Activated T-cell treated with anti-CD3 and anti-CD28 coated beads for 4 hours (primary cell): Measurements from ENCODE around the gene CASKIN2.

ENCODE experiments used
- DNase-seq: peaks from one replicate; pipeline ENCODE4 v3.0.0-alpha.2; 2020

The CASKIN2 gene

DNA sequence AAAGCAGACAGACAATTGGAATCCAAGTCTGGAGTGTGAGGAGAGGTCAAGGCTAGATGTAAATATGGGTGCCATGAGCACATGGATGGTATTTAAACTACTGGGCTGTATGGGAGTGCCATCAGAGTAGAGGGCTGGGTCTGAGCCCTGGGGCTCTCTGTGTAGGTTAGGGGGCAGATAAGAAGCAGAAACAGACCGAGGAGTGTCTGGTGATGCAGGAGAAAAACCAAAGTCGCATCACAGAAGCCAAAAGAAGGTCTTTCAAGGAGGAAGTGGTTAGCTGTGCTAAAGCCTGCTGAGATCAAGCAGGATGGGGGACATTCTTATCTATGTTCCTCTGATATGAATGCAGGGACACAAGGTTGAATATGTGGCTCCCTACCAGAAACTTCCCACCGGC, 2.9 kb upstream of the CASKIN2 start:
- no peak for DNase-seq

DNA sequence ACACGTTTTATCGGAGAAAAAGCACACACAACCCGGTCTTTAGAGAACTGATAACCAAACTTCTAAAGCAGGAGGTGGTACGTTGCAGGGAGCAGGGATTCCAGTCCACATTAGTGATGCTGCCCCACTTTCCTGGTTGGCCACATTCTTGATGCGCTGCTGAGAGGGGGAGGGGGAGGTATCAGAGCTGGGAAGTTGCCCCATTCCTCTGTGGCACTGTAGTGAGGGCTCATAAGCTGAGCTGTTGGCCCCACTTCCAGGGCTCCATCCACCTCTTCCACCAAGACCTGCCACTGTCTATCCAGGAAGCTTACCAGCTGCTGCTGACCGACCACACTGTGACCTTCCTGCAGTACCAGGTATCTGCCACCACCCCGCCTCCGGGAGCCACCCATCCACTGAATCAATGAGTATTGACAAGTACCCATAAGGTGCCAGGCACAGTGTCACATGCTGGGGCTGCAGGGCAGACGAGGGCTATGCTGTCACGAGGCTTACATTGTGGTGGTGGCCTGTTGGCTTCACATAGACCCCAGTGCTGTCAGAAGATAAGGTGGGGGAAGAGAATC, 2.0 kb upstream of the CASKIN2 start:
- DNase-seq = no peak

DNA sequence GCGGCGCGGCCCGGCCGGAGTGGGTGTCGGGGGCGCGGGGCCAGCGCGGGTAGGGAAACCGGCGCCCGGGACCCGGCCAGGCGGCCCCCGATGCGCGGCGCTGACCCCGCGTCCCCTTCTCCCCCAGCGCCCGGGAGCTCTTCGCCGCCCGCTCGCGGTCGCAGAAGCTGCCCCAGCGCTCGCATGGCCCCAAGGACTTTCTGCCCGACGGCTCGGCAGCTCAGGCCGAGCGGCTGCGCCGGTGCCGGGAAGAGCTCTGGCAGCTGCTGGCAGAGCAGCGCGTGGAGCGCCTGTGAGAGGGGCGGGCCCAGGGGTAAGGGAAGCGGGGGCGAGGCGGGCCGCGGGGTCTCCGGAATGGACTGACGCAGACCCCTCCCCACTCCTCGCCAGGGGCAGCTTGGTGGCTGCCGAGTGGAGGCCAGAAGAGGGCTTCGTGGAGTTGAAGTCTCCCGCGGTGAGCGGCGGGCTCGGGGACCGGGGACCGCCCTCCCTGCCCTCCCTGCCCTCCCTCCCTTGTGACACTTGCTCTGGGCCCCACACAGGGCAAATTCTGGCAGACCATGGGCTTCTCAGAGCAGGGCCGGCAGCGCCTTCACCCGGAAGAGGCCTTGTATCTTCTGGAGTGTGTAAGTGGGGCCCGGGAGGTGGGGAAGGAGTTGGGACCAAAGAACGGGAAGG, 1.4 kb upstream of the CASKIN2 start:
- DNase-seq = no peak

GRCh38 chr17:75516255-75516618, 900 bp upstream of the CASKIN2 start, which contains the start of gene TSEN54:
TSEN54 (plus strand) TSS chr17:75516528; CDS start chr17:75516561, 33 bp downstream.
- peak; percentile 89 for DNase-seq

- DNase-seq = no peak
Measured at GRCh38 chr17:75514919-75515495, 330 bp downstream of the CASKIN2 start.

DNA sequence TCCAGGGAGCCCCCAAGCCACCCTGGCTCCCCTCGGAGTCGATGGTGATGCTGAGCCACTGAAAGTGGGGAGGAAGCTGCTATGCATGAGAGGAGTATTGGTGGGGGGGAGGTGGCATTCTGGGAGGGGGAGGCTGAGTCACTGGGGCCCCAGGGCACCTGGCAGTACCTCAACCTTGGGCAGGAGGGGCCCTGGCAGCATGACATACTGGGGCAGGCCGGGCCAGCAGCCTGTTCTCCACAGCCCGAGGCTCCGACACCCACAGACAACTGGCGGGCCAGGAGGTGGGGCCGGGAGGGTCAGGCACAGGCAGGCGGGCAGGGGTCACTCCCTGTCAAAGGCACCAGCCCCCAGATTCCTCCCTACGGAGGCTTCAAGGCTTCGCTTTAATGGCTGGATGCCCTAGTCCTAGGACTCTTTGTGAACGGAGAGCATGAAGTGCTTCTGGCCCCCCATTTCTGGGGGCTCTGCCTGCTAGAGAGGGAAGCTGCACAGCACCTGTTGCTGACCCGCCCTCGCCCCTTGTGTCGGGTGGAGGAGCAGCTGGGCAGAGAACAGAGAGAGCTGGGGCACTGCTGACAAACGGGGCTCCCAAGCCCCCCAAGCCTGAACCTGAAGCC, 928 bp downstream of the CASKIN2 start:
- no peak for DNase-seq

DNA sequence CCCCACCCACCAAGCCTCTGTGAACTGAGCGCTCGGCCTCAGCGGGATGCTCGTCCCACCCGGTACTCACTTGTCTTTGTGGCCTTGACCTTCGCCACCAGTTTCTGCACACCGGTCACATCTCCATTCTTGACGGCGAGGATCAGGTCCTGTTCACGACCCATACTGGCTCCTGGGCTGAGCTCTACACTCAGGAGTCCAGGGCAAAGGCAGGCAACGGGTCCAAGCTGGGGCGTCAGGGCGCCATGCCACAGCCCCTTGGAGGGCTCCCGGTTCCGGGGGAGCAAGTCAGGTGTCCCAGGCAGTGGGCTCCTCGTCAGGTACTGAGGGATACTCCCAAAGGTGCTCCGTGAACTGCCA, 1.7 kb downstream of the CASKIN2 start:
- no peak for DNase-seq

- no peak for DNase-seq
Measured at GRCh38 chr17:75512926-75513640, 2.3 kb downstream of the CASKIN2 start.

- DNase-seq = no peak
Measured at GRCh38 chr17:75511610-75512575, 3.4 kb downstream of the CASKIN2 start.

DNA sequence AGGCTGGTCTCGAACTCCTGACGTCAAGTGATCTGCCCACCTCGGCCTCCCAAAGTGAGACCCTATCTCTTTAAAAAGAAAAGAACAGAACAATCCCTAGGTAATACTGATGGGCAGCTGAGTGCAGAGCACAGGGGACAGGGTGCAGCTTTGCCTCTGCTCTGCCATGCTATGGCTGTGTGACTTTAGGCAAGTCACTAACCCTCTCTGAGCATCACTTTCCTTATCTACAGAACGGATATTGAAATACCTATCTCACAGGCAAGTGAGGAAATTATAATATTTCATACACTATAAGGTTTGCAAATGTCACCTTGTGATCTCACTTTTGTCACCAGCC, 4.1 kb downstream of the CASKIN2 start:
- DNase-seq = no peak

- DNase-seq = no peak
Measured at GRCh38 chr17:75509528-75510258, 5.6 kb downstream of the CASKIN2 start.

GRCh38 chr17:75508931-75509361, 6.4 kb downstream of the CASKIN2 start:
- DNase-seq = no peak

DNA sequence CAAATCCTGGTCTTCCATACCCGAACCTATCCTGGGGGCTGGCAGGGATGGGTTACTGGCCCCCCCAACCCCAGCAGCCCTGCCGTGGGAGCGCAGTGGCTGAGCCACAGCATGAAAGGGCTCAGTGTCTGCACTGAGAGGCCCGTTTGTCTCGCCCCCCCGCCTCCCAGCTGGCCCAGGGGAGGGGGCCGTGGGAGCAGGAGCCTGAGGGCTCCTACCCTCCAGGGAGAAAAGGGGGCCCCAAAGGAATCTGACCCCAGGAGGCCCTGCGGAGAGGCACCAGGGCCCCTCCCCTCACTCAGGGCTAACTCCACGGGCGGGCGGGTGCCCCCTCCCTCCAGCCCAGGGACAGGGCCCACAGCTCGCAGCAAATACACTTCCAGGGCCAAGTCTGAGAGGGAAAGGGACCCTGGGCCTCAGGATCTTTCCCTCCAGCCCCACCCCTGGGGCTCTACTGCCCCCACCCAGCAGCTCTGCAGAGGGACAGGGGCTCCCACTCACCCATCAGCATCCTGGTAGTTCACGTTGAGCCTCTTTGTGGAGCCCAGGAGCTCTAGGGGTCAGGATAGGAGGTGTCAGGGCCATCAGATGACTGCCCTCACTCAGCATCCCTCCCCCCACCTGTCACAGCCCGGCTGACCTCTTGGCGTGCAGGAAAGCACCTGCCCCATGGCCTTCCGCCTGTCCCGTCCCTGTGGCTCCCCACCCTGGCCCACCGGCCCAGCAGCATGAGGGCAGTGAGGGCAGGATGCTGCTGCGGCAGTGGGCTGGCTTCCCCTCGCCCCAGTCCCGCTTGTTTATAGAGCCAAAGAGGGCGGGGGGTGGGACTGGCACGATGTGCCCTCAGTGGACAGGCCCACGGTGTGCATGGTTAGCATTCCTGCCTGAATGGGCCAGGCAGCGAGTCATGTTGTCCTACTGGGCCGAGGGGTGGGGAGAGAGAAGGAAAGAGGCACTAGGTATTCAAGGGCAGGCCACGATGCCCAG, 7.3 kb downstream of the CASKIN2 start:
- DNase-seq = no peak

GRCh38 chr17:75506888-75507287, 8.4 kb downstream of the CASKIN2 start:
- no peak for DNase-seq

DNA sequence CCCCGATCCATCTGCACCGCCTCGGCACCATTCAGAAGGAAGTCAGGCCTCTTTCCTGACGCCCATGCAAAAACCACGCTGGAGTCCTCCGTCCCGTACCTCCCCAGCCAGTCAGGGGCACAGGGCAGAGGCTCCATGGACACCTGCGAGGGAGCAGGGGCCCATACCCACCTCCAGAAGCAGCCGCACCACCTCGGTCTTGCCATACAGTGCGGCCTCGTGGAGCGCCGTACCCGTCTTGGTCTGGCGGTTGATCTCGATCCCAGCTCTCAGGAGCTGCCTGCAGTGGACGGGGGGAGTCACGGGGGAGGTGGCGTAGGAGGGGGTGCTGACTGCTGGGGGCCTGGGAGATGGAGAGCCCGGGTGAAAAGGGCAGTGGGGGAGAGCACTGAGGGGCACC, 9.2 kb downstream of the CASKIN2 start:
- DNase-seq = no peak

- no peak for DNase-seq
Measured at GRCh38 chr17:75505640-75506039, 9.7 kb downstream of the CASKIN2 start.

DNA sequence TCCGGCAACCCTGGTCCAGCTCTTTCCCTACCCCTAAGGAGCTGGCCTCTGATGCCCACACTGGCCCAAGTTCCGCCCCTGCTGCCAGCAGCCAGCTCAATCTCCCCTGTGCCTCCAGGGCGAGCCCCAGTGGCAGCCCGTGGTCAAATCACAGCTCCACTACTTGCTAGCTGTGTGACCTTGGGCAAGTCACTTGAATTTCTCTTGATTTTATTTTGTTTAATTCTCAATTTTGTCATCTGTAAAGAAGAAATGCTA, 10.3 kb downstream of the CASKIN2 start:
- DNase-seq = no peak

- DNase-seq = no peak
Measured at GRCh38 chr17:75504347-75505151, 10.8 kb downstream of the CASKIN2 start.

- no peak for DNase-seq
Measured at GRCh38 chr17:75503976-75504346, 11.4 kb downstream of the CASKIN2 start.
